HG03460 (cell line): ENCODE data around the gene SLC4A3.

Experiments used
- ATAC-seq: cut with Tn5 transposase; IDR thresholded peaks from one replicate; pipeline ENCODE4 v1.9.1; 2021; ENCODE audit not compliant: unreplicated experiment

SLC4A3 gene, protein sequence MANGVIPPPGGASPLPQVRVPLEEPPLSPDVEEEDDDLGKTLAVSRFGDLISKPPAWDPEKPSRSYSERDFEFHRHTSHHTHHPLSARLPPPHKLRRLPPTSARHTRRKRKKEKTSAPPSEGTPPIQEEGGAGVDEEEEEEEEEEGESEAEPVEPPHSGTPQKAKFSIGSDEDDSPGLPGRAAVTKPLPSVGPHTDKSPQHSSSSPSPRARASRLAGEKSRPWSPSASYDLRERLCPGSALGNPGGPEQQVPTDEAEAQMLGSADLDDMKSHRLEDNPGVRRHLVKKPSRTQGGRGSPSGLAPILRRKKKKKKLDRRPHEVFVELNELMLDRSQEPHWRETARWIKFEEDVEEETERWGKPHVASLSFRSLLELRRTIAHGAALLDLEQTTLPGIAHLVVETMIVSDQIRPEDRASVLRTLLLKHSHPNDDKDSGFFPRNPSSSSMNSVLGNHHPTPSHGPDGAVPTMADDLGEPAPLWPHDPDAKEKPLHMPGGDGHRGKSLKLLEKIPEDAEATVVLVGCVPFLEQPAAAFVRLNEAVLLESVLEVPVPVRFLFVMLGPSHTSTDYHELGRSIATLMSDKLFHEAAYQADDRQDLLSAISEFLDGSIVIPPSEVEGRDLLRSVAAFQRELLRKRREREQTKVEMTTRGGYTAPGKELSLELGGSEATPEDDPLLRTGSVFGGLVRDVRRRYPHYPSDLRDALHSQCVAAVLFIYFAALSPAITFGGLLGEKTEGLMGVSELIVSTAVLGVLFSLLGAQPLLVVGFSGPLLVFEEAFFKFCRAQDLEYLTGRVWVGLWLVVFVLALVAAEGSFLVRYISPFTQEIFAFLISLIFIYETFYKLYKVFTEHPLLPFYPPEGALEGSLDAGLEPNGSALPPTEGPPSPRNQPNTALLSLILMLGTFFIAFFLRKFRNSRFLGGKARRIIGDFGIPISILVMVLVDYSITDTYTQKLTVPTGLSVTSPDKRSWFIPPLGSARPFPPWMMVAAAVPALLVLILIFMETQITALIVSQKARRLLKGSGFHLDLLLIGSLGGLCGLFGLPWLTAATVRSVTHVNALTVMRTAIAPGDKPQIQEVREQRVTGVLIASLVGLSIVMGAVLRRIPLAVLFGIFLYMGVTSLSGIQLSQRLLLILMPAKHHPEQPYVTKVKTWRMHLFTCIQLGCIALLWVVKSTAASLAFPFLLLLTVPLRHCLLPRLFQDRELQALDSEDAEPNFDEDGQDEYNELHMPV

DNA sequence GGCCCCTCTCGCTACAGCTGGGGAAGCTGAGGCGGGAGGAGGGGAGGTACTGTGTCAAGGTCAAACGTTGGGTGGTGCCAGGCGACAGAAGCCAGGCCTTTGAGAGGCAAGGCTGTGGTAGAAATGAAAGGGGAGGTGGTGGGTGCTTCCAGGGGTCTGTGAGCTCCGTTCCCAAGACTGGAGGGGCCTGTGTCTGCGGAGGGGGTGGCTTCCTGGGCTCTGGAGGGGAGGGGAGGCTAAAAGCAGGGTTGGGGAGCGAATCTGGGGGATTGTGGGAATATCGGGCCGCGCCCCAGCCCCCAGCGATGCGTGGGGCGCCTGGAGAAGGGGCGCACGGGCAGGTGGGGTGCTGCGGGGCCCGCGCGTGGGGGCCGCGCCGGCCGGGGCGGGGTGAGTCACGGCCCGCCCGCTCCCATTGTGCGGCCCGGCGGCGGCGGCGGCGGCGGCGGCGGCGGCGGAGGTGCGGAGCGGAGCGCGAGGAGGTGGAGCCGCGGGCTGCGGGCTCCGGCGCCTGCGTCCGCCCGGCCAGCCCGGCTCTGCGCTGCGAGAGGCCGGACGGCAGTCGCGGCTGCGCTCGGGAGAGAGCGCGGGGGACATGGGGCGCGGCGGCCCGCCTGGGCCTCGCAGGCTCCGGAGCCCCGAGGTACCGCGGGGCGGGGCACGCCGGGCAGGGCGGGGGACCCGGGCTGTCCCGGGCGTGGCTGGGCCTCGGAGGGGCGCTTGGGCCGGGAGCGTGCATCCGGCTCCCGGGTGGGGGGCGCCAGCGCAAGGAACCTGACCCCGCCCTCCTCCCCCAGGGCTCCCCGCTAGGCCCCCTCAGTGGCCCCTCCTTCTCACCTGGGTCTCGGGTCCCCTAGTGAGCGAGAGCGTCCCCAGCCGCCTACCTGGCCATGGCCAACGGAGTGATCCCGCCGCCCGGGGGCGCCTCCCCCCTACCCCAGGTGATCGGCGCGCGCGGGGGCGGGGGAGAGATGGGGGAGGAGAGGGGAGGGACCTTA lies at the start of gene SLC4A3:
Gene SLC4A3, plus strand, starts transcription at position 528 of the 998 bp plus-strand sequence. Its CDS starts 363 bp downstream, at position 891.
- no peak for ATAC-seq

DNA sequence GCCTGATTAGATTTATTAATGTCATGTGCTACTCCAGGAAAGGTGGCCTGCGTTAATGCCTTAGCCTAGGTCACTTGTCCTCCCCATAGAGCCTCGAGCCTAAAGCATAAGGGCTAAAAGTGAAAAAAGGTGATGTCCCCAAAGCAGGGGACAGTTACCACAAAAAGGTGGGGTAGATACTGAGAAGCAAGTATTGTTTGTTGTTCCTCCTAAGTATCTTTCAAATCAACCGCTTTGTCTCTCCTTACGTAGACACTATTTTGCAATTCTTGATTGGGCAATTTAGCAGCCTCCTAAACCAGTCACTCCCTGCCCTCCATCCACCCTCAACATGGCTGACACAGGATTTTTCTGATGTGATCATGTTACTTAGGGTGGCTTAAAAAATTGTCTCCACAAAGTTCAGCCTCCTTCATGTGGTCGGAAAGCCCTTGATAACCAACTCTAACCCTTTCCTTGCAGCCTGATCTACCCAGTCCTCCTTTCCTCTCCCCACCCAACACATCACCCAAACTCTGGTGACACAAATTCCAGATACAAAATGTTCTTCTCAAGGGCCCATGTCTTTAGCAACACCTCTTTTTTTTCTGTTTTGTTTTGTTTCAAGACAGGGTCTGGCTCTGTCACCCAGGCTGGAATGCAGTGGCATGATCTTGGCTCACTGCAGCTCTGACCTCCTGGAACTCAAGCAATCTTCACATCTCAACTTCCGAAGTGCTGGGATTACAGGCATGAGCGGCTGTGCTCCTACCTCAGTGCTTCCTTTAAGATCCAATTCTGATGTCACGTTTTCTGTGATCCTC lies 48.4 kb upstream of the SLC4A3 start:
- ATAC-seq, result no peak

DNA sequence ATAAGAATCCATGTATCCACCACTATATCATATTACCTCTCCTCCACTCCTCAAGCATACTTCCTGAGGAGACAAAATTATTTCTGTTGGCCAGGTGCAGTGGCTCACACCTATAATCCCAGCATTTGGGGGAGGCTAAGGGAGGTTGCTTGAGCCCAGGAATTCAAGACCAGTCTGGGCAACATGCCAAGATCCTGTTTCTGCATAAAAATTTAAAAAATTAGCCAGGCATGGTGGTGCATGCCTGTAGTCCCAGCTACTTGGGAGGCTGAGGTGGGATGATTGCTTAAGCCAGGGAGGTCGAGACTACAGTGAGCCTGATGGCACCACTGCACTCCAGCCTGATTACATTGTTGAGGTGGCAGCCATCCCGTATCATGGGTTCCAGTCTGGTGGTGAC lies 46.1 kb upstream of the SLC4A3 start:
- no peak for ATAC-seq

DNA sequence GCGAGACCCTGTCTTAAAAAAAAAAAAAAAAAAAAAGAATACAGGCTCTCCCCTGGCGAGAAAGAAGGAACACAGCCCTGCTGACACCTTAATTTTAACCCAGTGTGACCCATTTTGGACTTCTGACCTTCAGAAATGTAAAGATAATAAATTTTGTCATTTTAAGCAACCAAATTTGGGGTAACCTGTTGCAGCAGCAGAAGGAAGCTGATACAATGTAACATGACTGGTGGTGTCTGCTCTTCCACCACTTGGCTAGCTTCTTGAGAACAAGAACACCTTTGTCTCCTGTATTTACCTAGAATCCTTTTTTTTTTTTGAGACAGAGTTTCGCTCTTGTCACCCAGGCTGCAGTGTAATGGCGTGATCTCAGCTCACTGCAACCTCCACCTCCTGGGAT lies 36.3 kb upstream of the SLC4A3 start:
- no peak for ATAC-seq

DNA sequence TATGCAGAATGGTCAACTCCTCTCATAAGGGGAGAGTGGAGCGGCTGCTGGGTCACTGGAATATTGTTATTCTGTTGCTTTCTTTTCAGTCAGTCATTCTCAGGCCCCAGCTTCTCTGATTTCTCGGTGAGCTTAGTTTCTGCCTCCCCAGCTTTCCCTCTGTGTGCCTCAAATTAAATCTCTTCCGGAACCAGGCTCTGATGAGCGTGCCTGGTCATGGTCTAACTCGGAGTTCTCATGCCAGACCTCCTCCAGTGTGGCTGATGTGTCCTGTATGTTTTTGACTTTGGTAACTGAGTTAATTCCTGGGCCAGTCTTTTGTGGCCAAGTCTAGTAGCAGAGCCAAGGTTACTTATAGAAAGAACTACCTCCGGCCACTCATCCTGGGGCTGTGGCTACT lies 34.7 kb upstream of the SLC4A3 start:
- no peak for ATAC-seq

GRCh38 chr2:219593154-219593553 lies 34.3 kb upstream of the SLC4A3 start:
- no peak for ATAC-seq

- no peak for ATAC-seq
Measured at GRCh38 chr2:219595256-219595655, 32.2 kb upstream of the SLC4A3 start.

DNA sequence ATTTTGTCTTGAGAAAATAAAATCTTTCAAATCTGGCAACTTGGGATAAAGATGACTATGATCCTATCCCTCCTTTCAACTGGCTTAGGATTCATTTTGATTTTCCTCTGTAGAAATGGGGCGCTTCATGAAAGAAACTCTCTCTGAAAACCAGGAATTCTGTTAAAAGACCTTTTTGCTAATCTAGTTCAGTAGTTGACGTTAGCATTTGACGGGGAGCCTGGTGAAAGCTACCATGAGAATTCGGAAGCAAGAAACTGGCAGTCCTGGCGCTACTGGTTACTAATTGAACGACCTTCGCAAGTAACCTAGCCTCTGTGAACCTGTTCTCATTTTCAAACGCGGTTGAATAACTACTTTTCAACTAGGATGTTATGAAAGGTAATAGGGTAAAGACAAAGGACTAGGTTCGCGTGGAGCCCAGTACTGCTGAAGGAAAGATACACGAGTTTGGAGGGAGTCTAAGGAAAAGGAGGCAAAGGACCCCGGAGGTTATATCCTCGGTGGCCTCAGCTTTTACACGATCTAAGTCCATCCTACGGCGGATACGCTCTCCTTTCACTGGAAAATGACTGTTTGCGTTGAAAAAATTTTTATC lies 30.4 kb upstream of the SLC4A3 start:
- peak; percentile 1 for ATAC-seq

DNA sequence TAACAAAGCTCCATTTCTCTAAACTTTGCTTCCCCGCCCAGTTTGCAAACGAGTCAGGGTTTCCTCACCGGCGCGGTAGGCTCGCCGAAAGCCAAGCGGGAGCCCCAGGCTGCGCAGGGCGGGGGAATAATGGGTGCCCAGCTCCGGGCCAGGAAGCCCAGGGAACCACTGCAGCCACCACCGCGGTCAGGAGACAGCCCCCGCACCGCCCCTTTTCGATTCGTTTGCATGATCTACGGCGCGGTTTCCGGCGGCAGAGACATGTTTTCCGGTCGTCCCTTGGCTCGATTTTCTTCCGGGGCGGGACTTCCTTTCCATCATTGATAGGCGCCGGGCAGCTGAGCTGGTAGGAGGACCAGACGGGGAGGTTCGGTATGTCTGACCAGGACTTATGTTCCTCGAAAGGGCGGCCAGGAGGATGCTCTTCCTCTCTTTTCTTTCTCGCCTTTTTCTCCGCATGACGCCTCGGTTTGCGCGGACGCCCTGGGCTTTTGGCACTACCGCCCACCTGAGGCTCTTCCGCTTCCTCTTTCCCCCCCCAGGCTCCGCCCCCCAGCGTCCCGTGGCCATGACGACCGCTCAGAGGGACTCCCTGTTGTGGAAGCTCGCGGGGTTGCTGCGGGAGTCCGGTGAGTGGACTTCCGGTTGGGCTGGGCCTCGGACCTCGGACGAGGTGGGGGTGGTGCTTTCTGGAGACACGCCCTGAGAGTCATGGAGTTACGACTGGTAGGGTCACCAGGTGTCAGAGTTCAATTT lies 29.7 kb upstream of the SLC4A3 start, which contains the start of gene STK11IP:
Gene STK11IP, plus strand, starts transcription at position 306 of the 756 bp plus-strand sequence. Its CDS starts 263 bp downstream, at position 569.
- peak; percentile 94 for ATAC-seq

DNA sequence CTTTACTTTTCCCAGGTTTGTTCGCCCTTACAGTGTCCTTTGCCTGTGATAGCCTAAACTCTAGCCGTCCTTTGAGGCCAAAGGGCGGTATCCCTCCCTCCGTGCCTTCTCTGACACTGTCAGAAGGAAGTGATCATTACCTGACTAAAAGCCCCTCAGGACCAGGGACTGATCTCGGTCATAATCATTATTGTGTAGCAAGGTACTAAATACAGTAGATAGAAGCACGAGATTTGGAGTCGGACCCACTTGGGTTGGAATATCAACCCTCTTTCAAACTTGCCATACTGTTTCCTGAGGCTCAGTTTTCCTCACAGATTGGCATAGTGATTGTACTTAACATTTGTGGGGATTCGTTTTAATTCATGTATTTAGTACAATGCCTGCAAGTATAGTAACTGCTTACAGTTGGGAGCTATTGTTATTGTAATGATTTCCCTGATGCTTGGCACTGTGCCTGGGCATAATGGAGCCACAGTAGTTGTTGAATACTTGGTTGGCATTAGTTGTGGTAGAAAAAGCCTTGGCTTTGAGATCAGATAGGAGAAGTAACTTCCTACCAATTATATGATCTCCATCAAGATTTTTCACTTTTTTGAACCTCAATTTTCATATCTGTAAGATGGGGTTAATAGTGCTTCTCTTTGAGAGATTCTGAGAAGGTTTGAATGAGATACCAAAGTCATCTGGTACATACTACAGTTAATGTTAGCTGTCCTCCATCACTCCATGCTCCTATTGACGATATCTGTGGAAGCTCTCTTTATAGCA lies 28.9 kb upstream of the SLC4A3 start:
- no peak for ATAC-seq

GRCh38 chr2:219603771-219604170 lies 23.7 kb upstream of the SLC4A3 start:
- ATAC-seq, result no peak

DNA sequence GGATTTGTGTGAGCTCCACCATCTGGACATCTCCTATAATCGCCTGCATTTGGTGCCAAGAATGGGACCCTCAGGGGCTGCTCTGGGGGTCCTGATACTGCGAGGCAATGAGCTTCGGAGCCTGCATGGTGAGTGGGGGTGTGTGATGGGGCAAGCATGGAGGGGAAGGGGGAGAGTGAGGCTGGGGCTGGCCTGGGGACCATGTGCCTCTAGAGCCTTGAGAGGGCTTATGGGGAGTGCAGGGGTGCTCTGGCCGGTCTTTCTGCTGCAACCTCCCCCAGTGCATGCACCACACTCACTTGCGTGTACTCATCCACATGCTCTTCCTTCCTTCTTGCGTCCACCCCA lies 21.8 kb upstream of the SLC4A3 start:
- ATAC-seq, result no peak

GRCh38 chr2:219607931-219608330 lies 19.5 kb upstream of the SLC4A3 start:
- no peak for ATAC-seq

DNA sequence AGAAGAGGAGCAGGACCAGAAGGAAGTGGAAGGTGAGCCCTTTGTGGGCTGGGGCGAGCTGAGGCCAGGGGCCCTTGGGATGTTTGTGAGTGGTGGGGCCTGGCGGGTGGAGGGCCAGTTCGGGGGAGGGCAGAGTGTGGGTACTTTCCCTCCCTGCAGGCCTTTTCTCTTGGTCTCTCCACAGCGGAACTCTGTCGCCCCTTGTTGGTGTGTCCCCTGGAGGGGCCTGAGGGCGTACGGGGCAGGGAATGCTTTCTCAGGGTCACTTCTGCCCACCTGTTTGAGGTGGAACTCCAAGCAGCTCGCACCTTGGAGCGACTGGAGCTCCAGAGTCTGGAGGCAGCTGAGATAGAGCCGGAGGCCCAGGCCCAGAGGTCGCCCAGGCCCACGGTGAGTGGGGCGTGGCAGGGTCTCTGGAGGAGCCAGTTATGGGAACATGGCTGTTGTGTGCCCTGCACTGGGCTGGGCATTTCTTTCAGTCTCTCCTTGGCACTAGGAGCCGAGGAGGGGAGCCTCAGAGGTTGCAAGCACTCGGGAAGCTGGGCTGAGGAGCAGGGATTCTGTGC lies 18.9 kb upstream of the SLC4A3 start:
- ATAC-seq, result no peak

- no peak for ATAC-seq
Measured at GRCh38 chr2:219609149-219609750, 18.2 kb upstream of the SLC4A3 start.

- ATAC-seq, result no peak
Measured at GRCh38 chr2:219611306-219611705, 16.1 kb upstream of the SLC4A3 start.
